DOHH2 (cell line): Measurements from ENCODE around the gene EPB41L4B.

Experiments
- EZH2phosphoT487 ChIP-seq: fragments of 200-600 bp; sonication (generic); IDR thresholded peaks from 2 replicates; pipeline ENCODE4 v1.6.1; 2017; ENCODE audit warnings: borderline replicate concordance, mild to moderate bottlenecking, antibody characterized with exemption, low read length, moderate library complexity, mixed read lengths
- TF ChIP-seq, protein P1 (sequence below): fragments of 200-600 bp; sonication (generic); IDR thresholded peaks from one replicate; pipeline ENCODE4 v1.5.1; 2014; ENCODE audit warnings: antibody characterized with exemption, mild to moderate bottlenecking, low read depth, low read length; ENCODE audit not compliant: poor library complexity, severe bottlenecking

DNA sequence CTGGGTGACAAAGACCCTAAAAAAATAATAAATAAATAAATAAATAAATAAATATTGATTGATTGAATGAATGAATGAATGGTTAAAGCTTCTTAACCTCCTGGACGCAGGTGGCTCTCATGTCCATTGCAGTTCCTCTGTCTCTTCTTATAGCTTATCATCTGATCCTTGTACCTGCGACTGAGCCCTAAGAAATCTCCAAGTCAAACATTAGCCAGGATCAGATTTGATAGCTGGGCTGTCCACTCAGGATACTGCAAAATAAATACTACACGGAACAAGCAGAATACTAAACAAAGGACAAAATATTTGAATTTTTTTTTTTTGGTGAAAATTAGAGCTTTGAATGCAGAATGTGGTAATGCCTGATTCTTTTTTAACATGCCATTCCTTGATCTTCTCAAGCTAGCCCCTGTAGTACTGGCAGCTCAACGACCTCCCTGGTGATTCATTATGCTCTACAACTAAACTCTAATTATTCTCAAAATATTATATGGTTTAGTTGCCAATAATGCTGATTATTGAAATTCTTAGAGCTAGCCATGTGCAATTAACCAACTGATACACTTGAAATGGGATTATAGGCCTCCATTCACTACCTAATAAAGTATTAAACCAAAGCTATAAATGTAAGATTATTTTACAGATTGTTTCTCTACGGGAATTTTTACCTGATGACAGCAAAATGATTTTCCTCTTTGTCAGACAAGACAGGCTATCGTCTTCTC is 191.2 kb downstream of the EPB41L4B start:
- TF ChIP-seq, protein P1, sequence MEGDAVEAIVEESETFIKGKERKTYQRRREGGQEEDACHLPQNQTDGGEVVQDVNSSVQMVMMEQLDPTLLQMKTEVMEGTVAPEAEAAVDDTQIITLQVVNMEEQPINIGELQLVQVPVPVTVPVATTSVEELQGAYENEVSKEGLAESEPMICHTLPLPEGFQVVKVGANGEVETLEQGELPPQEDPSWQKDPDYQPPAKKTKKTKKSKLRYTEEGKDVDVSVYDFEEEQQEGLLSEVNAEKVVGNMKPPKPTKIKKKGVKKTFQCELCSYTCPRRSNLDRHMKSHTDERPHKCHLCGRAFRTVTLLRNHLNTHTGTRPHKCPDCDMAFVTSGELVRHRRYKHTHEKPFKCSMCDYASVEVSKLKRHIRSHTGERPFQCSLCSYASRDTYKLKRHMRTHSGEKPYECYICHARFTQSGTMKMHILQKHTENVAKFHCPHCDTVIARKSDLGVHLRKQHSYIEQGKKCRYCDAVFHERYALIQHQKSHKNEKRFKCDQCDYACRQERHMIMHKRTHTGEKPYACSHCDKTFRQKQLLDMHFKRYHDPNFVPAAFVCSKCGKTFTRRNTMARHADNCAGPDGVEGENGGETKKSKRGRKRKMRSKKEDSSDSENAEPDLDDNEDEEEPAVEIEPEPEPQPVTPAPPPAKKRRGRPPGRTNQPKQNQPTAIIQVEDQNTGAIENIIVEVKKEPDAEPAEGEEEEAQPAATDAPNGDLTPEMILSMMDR = no peak
- TF ChIP-seq EZH2phosphoT487 = no peak
